GM12878 (cell line): ENCODE results near the gene HYAL1. TPM values are rescaled to one million over a fixed set of nuclear protein-coding genes. Genes with fewer than 3 reads are reported as not detected.

ENCODE experiments used
- ATAC-seq: fragments of 200-7000 bp; cut with Tn5 transposase; 3 replicates; pipeline ENCODE4 v1.9.1; 2020; ENCODE audit warnings: mild to moderate bottlenecking, moderate library complexity
- BruUV-seq: library from RNA; stranded (reverse); fragments of 400-500 nt; replicated peaks from 2 replicates; lab custom pipeline; 2021; lab: Mats Ljungman, UMichigan
- CTCF ChIA-PET: fragments of 300-600 bp; sonication (Branson Sonifier 250); formaldehyde crosslinking; extraction: SDS; loops from one replicate; lab custom pipeline; 2021; ENCODE audit warnings: inconsistent platforms; lab: Yijun Ruan, JAX
- POLR2A ChIA-PET: fragments of 350-600 bp; formaldehyde crosslinking; extraction: SDS; loops from one replicate; lab custom pipeline; 2021; ENCODE audit warnings: inconsistent platforms; lab: Charles Lee
- RAD21 ChIA-PET: fragments of 300-600 bp; sonication (Branson Sonifier 250); formaldehyde crosslinking; loops from one replicate; lab custom pipeline; 2023; ENCODE audit warnings: antibody characterized with exemption; ENCODE audit not compliant: unreplicated experiment; lab: Charles Lee
- SMC1A ChIA-PET: fragments of 300-600 bp; sonication (Branson Sonifier 250); formaldehyde crosslinking; loops from one replicate; lab custom pipeline; 2023; ENCODE audit not compliant: unreplicated experiment, uncharacterized antibody; lab: Charles Lee
- DNase-seq: peaks from one replicate; pipeline ENCODE4 v3.0.0-alpha.2; 2011; ENCODE audit warnings: low read depth, low spot score
- FAIRE-seq: peaks from 3 replicates; lab custom pipeline; 2011; peaks lifted over from hg19 to GRCh38; lab: Jason Lieb, UNC
- H2AFZ ChIP-seq: 2 replicates; pipeline ENCODE4 v1.6.0; 2011; ENCODE audit warnings: low read depth, low read length, control low read depth; ENCODE audit not compliant: control insufficient read depth
- H3K27ac ChIP-seq: 2 replicates; pipeline ENCODE4 v1.5.1; 2011; ENCODE audit warnings: control low read depth; ENCODE audit not compliant: control insufficient read depth, insufficient read depth
- H3K27me3 ChIP-seq, 2 experiments: replicated peaks in 1 of 2; 2 replicates each; pipeline versions ENCODE4 v1.6.0 to v1.6.1; 2011; ENCODE audit warnings: low read length in 1 of 2; ENCODE audit not compliant: control insufficient read depth in 2 of 2, insufficient read depth in 2 of 2
- H3K36me3 ChIP-seq, 2 experiments: 2 replicates each; pipeline ENCODE4 v1.5.1; 2011; ENCODE audit warnings: low read length in 1 of 2; ENCODE audit not compliant: control insufficient read depth in 2 of 2, insufficient read depth in 2 of 2
- H3K4me1 ChIP-seq: 2 replicates; pipeline ENCODE4 v1.6.1; 2011; ENCODE audit warnings: mild to moderate bottlenecking, low read length, moderate library complexity, mixed read lengths; ENCODE audit not compliant: control insufficient read depth, insufficient read depth
- H3K4me2 ChIP-seq: 2 replicates; pipeline ENCODE4 v1.6.0; 2011; ENCODE audit warnings: control low read depth; ENCODE audit not compliant: control insufficient read depth, insufficient read depth
- H3K4me3 ChIP-seq: fragments of 200-600 bp; sonication (generic); 2 replicates; pipeline ENCODE4 v1.5.1; 2016
- H3K79me2 ChIP-seq: 2 replicates; pipeline ENCODE4 v1.6.0; 2011; ENCODE audit warnings: low read length; ENCODE audit not compliant: control insufficient read depth, insufficient read depth
- H3K9ac ChIP-seq: 2 replicates; pipeline ENCODE4 v1.8.0; 2011; ENCODE audit warnings: low read length, control low read depth, mixed read lengths; ENCODE audit not compliant: control insufficient read depth, insufficient read depth
- H3K9me3 ChIP-seq: replicated peaks from 3 replicates; pipeline ENCODE4 v1.5.1; 2011; ENCODE audit warnings: mild to moderate bottlenecking, low read length; ENCODE audit not compliant: control insufficient read depth, insufficient read depth
- H4K20me1 ChIP-seq: 2 replicates; pipeline ENCODE4 v1.6.0; 2011; ENCODE audit not compliant: control insufficient read depth, insufficient read depth
- EED ChIP-seq: sonication (generic); IDR thresholded peaks from 2 replicates; pipeline ENCODE4 v1.6.1; 2016; ENCODE audit warnings: antibody characterized with exemption, low read depth
- SPI1 ChIP-seq: IDR thresholded peaks from 2 replicates; pipeline ENCODE4 v1.6.1; 2011; ENCODE audit warnings: low read depth, mild to moderate bottlenecking, low read length, moderate library complexity, borderline replicate concordance; ENCODE audit not compliant: insufficient read depth
- SUZ12 ChIP-seq: fragments of 200-600 bp; sonication (generic); IDR thresholded peaks from one replicate; pipeline ENCODE4 v1.6.1; 2018; ENCODE audit warnings: antibody characterized with exemption, mild to moderate bottlenecking; ENCODE audit not compliant: unreplicated experiment
- WGBS: methylation state at CpG from one replicate; pipeline ENCODE4 v1.1.6; 2016; ENCODE audit warnings: low lambda C conversion rate; ENCODE audit not compliant: insufficient replicate concordance, insufficient coverage; ENCODE audit errors: missing lambda C conversion rate; 5-methylcytosine and 5-hydroxymethylcytosine counted together
- in situ Hi-C: fragments of 300-500 bp; cut with MboI; formaldehyde crosslinking; loops from 9 replicates; pipeline ENCODE4 v1.14.3; 2018; ENCODE audit warnings: mixed read lengths
- intact Hi-C: fragments of 100-400 bp; cut with micrococcal nuclease; formaldehyde crosslinking; loops from one replicate; pipeline ENCODE4 v1.14.2; 2022; ENCODE audit not compliant: unreplicated experiment
- polyA plus RNA-seq, 11 experiments: library from polyadenylated mRNA; depleted of rRNA in 4 of 11; unstranded in 6 of 11; stranded (reverse) in 5 of 11; fragments of >200 nt; fragmentation: Nextera tagmentation in 4 of 11; fragmentation: Illumina TruSeq in 1 of 11; extraction: Ambion mirVana in 4 of 11; extraction: Trizol in 1 of 11; gene quantifications; 1 replicate in 1 of 11; 2 replicates in 10 of 11; pipeline versions ENCODE4 v1.2.1 to v1.2.3, GENCODE V29; 2011 to 2016; ENCODE audit warnings: inconsistent platforms in 2 of 11, missing spikeins in 2 of 11, low read depth in 1 of 11
- total RNA-seq, 4 experiments: library from RNA; depleted of rRNA in 3 of 4; stranded (reverse); fragments of >200 nt in 3 of 4; fragmentation: Illumina TruSeq in 1 of 4; extraction: Trizol in 1 of 4; gene quantifications; 2 replicates each; pipeline versions ENCODE4 v1.2.1 to v1.2.3, GENCODE V29; 2013 to 2021

The HYAL1 gene
- total and polyA plus RNA-seq, 10 of the 15 experiments (the other 5 are each of a cell fraction or from before 2014, with no cell fraction given), result 0.04 to 0.55 (median 0.18) TPM; not detected in 2

- FAIRE-seq, result no peak
- peaks cover 6% of the 10 kb centered on the region for H3K4me1 ChIP-seq
- peaks cover 7 to 8% of the 10 kb centered on the region in 2 experiments; a peak in 3 of 4 replicates for H3K27me3 ChIP-seq
- no peaks in the 10 kb centered on the region for H3K36me3 ChIP-seq
- H2AFZ ChIP-seq, result no peak overlapping the region
- H3K9me3 ChIP-seq, result no peaks in the 10 kb centered on the region
- in situ Hi-C loops, result no loop called here
- ATAC-seq, result no peak
- no peaks in the 10 kb centered on the region for H3K79me2 ChIP-seq
- no peak overlapping the region for H3K4me3 ChIP-seq
- TF ChIP-seq SUZ12 (peak; percentile 31), EED (no peak)
- ChIA-PET POLR2A (no interaction called here), SMC1A (no interaction called here), RAD21 (interaction anchor here (0.6 kb wide), 2 partner anchors 62 to 337 kb away, joined by 3 to 6 read pairs; no protein-coding TSS in a partner anchor), CTCF (interaction anchor here (1.4 kb wide), 1 partner anchor 48 kb away, joined by 5 read pairs; no protein-coding TSS in a partner anchor)
- intact Hi-C loops, result no loop called here
- 19% methylated on average over 76 of the region's 79 CpGs for WGBS
- H3K9ac ChIP-seq, result no peak overlapping the region
- no peak overlapping the region for H3K27ac ChIP-seq
- BruUV-seq, result no TSS peak
- no peaks in the 10 kb centered on the region for H4K20me1 ChIP-seq
- H3K4me2 ChIP-seq, result no peak overlapping the region
- no peak for DNase-seq
Observed at GRCh38 chr3:50275996-50276761, 27.2 kb downstream of the HYAL1 start.

GRCh38 chr3:50275141-50275995, 28.0 kb downstream of the HYAL1 start:
- Histone ChIP-seq H3K36me3 (no peaks in the 10 kb centered on the region), H3K4me3 (no peak overlapping the region), H2AFZ (no peak overlapping the region), H3K4me2 (no peak overlapping the region), H3K9me3 (no peaks in the 10 kb centered on the region), H4K20me1 (no peaks in the 10 kb centered on the region), H3K27me3 (peaks cover 7 to 8% of the 10 kb centered on the region in 2 experiments; a peak in 3 of 4 replicates), H3K27ac (no peak overlapping the region), H3K79me2 (no peaks in the 10 kb centered on the region), H3K4me1 (peaks cover 6% of the 10 kb centered on the region), H3K9ac (no peak overlapping the region)
- BruUV-seq, result no TSS peak
- no peak for FAIRE-seq
- TF ChIP-seq SUZ12, result no peak
- TF ChIP-seq SPI1, result no peak
- intact Hi-C loops, result no loop called here
- 10% methylated on average over 60 of the region's 65 CpGs for WGBS
- ChIA-PET SMC1A (interaction anchor here (0.8 kb wide), 1 partner anchor 15 kb away, joined by 3 read pairs; no protein-coding TSS in a partner anchor), POLR2A (no interaction called here), RAD21 (interaction anchor here (0.6 kb wide), 3 partner anchors 46 to 336 kb away, joined by 3 to 6 read pairs (median 3); no protein-coding TSS in a partner anchor), CTCF (interaction anchor here (1.0 to 1.4 kb wide), 6 partner anchors 13 to 50 kb away, joined by 3 to 5 read pairs (median 4); partner anchors contain the start of gene GNAI2)
- in situ Hi-C loops, result no loop called here
- no peak for DNase-seq
- no peak for ATAC-seq
